Neural cell (in vitro differentiated cells): Measurements from ENCODE around the gene FETUB.

ENCODE experiments used
- EP300 ChIP-seq: fragments of 450-650 bp; conservative IDR thresholded peaks from 2 replicates; pipeline ENCODE4 v1.6.1; 2014; ENCODE audit warnings: antibody characterized with exemption, mild to moderate bottlenecking, moderate library complexity; ENCODE audit not compliant: poor library complexity, severe bottlenecking
- EZH2 ChIP-seq: fragments of 200-600, 300-800 bp; shearing (Covaris generic), sonication (generic); IDR thresholded peaks from 2 replicates; pipeline ENCODE4 v1.6.1; 2014; ENCODE audit warnings: antibody characterized with exemption, low read length, borderline replicate concordance, mild to moderate bottlenecking; ENCODE audit not compliant: insufficient read depth, poor library complexity, severe bottlenecking
- MXI1 ChIP-seq: fragments of 450-650 bp; conservative IDR thresholded peaks from 2 replicates; pipeline ENCODE4 v1.6.1; 2014; ENCODE audit warnings: antibody characterized with exemption, mild to moderate bottlenecking; ENCODE audit not compliant: poor library complexity, severe bottlenecking
- POLR2AphosphoS5 ChIP-seq: IDR thresholded peaks from 2 replicates; pipeline ENCODE4 v1.6.1; 2012
- RAD21 ChIP-seq: fragments of 450-650 bp; conservative IDR thresholded peaks from 2 replicates; pipeline ENCODE4 v1.6.1; 2014; ENCODE audit warnings: antibody characterized with exemption, mild to moderate bottlenecking, moderate library complexity
- SMC3 ChIP-seq: fragments of 450-650 bp; conservative IDR thresholded peaks from 2 replicates; pipeline ENCODE4 v1.6.1; 2014; ENCODE audit warnings: antibody characterized with exemption, mild to moderate bottlenecking, moderate library complexity; ENCODE audit not compliant: poor library complexity
- TAF1 ChIP-seq: IDR thresholded peaks from 2 replicates; pipeline ENCODE4 v1.6.1; 2012; ENCODE audit warnings: low read depth
- TF ChIP-seq, protein P1 (sequence below): fragments of 450-650 bp; IDR thresholded peaks from 2 replicates; pipeline ENCODE4 v1.5.1; 2014; ENCODE audit warnings: antibody characterized with exemption, mild to moderate bottlenecking, moderate library complexity; ENCODE audit not compliant: poor library complexity, severe bottlenecking
- TF ChIP-seq, protein P2 (sequence below): IDR thresholded peaks from 2 replicates; pipeline ENCODE4 v1.6.1; 2012; ENCODE audit warnings: borderline replicate concordance

DNA sequence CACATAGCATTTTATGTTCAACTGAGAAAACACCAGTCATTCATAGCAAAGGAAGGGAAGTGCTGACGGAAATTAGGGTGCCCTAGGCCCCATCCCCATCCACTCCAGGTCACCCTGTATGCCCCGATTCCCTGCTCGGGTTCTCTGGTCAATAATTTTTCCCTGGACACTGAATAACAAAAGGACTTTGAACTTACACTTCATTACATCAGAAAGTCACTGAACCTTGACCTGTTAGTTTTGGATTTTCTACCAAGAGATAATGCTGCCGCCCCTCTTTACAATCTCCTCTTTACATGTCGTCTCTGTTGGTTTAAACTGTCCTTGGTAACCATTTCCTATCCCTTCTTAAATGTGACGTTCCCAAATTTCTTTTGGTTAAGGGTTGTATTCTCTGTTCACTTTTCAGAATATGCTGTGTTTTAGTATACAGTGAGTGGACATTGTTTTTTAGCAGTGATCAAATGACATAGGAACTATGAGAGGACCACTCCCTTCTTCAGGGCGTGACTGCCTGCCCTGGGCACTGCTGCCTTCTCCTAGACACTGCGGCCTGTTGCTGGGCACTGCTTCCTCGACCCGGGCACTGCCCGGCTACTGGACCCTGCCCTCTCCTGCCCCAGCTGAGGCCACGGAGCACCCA lies 40.9 kb upstream of the FETUB start:
- TF ChIP-seq, protein P1, sequence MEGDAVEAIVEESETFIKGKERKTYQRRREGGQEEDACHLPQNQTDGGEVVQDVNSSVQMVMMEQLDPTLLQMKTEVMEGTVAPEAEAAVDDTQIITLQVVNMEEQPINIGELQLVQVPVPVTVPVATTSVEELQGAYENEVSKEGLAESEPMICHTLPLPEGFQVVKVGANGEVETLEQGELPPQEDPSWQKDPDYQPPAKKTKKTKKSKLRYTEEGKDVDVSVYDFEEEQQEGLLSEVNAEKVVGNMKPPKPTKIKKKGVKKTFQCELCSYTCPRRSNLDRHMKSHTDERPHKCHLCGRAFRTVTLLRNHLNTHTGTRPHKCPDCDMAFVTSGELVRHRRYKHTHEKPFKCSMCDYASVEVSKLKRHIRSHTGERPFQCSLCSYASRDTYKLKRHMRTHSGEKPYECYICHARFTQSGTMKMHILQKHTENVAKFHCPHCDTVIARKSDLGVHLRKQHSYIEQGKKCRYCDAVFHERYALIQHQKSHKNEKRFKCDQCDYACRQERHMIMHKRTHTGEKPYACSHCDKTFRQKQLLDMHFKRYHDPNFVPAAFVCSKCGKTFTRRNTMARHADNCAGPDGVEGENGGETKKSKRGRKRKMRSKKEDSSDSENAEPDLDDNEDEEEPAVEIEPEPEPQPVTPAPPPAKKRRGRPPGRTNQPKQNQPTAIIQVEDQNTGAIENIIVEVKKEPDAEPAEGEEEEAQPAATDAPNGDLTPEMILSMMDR: no peak
- TF ChIP-seq POLR2AphosphoS5 (no peak), EZH2 (no peak), SMC3 (no peak), RAD21 (no peak), EP300 (no peak), TAF1 (no peak), MXI1 (no peak)
- TF ChIP-seq, protein P2, sequence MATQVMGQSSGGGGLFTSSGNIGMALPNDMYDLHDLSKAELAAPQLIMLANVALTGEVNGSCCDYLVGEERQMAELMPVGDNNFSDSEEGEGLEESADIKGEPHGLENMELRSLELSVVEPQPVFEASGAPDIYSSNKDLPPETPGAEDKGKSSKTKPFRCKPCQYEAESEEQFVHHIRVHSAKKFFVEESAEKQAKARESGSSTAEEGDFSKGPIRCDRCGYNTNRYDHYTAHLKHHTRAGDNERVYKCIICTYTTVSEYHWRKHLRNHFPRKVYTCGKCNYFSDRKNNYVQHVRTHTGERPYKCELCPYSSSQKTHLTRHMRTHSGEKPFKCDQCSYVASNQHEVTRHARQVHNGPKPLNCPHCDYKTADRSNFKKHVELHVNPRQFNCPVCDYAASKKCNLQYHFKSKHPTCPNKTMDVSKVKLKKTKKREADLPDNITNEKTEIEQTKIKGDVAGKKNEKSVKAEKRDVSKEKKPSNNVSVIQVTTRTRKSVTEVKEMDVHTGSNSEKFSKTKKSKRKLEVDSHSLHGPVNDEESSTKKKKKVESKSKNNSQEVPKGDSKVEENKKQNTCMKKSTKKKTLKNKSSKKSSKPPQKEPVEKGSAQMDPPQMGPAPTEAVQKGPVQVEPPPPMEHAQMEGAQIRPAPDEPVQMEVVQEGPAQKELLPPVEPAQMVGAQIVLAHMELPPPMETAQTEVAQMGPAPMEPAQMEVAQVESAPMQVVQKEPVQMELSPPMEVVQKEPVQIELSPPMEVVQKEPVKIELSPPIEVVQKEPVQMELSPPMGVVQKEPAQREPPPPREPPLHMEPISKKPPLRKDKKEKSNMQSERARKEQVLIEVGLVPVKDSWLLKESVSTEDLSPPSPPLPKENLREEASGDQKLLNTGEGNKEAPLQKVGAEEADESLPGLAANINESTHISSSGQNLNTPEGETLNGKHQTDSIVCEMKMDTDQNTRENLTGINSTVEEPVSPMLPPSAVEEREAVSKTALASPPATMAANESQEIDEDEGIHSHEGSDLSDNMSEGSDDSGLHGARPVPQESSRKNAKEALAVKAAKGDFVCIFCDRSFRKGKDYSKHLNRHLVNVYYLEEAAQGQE: no peak
